Osteoblast (primary cell): Measurements from ENCODE around the gene CAGE1. TPM values are rescaled to one million over a fixed set of nuclear protein-coding genes. Genes with fewer than 3 reads are reported as not detected.

Source experiments
- DNase-seq: peaks from one replicate; pipeline ENCODE4 v3.0.0; 2011; ENCODE audit warnings: low spot score, mixed read lengths; ENCODE audit not compliant: insufficient read length; ENCODE audit errors: missing footprints
- H2AFZ ChIP-seq: 2 replicates; pipeline ENCODE4 v1.6.0; 2011; ENCODE audit warnings: mild to moderate bottlenecking, low read length
- H3K27ac ChIP-seq: 2 replicates; pipeline ENCODE4 v1.5.1; 2011; ENCODE audit warnings: mild to moderate bottlenecking, low read depth, low read length, moderate library complexity
- H3K27me3 ChIP-seq: 2 replicates; pipeline ENCODE4 v1.6.0; 2012; ENCODE audit warnings: mild to moderate bottlenecking, control low read depth, inconsistent platforms, low read length, moderate library complexity; ENCODE audit not compliant: insufficient read depth
- H3K36me3 ChIP-seq: 2 replicates; pipeline ENCODE4 v1.5.1; 2011; ENCODE audit warnings: mild to moderate bottlenecking, low read length, control low read depth, moderate library complexity; ENCODE audit not compliant: insufficient read depth
- H3K4me1 ChIP-seq: 2 replicates; pipeline ENCODE4 v1.5.1; 2011; ENCODE audit warnings: mild to moderate bottlenecking, low read length, control low read depth, moderate library complexity; ENCODE audit not compliant: insufficient read depth
- H3K4me2 ChIP-seq: 2 replicates; pipeline ENCODE4 v1.6.0; 2011; ENCODE audit warnings: mild to moderate bottlenecking, low read length; ENCODE audit not compliant: insufficient read depth
- H3K4me3 ChIP-seq: fragments of 200-600 bp; sonication (generic); 3 replicates; pipeline ENCODE4 v1.5.1; 2012; ENCODE audit warnings: mild to moderate bottlenecking, low read length, inconsistent platforms; ENCODE audit not compliant: insufficient read depth
- H3K79me2 ChIP-seq: 2 replicates; pipeline ENCODE4 v1.6.0; 2012; ENCODE audit warnings: mild to moderate bottlenecking, low read length, control low read depth, inconsistent platforms; ENCODE audit not compliant: insufficient read depth
- H3K9me3 ChIP-seq: 2 replicates; pipeline ENCODE4 v1.5.1; 2011; ENCODE audit warnings: low read depth, low read length, control low read depth
- H4K20me1 ChIP-seq: 2 replicates; pipeline ENCODE4 v1.6.0; 2012; ENCODE audit warnings: mild to moderate bottlenecking, low read length, control low read depth; ENCODE audit not compliant: insufficient read depth
- total RNA-seq: library from RNA; depleted of rRNA; stranded (reverse); fragments of >200 nt; gene quantifications from 2 replicates; pipeline ENCODE4 v1.2.3, GENCODE V29; 2012
- TF ChIP-seq, protein P1 (sequence below): IDR thresholded peaks from 2 replicates; pipeline ENCODE4 v1.5.1; 2011; ENCODE audit warnings: mild to moderate bottlenecking, low read depth, low read length, moderate library complexity; ENCODE audit errors: extremely low read depth

The CAGE1 gene
- total RNA-seq, 1 donor = under 0.01 TPM

DNA sequence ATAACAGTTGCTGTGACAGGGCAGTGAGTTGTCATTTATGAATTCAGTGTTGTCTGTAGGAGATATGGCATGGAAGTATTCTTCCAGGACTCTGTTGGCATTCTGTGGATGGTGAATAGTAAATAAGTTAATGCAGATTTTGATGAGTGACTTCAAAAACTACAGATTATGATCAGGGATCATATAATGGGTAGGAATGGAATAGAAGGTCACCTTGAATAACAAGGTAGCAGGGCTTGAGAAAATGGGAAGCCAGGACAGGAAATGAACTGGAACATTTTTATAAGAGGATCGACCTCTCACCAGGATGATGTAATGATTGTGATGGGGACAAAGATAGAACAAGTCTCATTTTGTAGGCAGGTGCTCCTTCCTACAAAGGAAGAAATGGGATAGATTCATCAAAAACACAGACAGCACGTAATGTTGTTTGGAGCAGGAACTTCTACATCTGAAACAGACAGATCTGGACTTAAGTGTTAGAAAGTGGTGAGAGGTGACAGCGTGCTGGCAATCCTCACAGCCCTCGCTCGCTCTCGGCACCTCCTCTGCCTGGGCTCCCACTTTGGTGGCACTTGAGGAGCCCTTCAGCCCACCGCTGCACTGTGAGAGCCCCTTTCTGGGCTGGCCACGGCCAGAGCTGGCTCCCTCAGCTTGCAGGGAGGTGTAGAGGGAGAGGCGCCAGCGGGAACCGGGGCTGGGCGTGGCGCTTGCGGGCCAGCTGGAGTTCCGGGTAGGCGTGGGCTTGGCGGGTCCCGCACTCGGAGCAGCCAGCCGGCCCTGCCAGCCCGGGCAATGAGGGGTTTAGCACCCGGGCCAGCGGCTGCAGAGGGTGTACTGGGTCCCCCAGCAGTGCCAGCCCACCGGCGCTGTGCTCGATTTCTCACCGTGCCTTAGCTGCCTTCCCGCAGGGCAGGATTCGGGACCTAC is 45.7 kb downstream of the CAGE1 start:
- Histone ChIP-seq H3K27ac (no peak overlapping the region), H4K20me1 (no peaks in the 10 kb centered on the region), H3K4me1 (no peaks in the 10 kb centered on the region), H3K27me3 (no peaks in the 10 kb centered on the region), H3K9me3 (no peaks in the 10 kb centered on the region), H2AFZ (no peak overlapping the region), H3K79me2 (no peaks in the 10 kb centered on the region), H3K36me3 (no peaks in the 10 kb centered on the region), H3K4me2 (no peak overlapping the region), H3K4me3 (no peak overlapping the region)
- TF ChIP-seq, protein P1, sequence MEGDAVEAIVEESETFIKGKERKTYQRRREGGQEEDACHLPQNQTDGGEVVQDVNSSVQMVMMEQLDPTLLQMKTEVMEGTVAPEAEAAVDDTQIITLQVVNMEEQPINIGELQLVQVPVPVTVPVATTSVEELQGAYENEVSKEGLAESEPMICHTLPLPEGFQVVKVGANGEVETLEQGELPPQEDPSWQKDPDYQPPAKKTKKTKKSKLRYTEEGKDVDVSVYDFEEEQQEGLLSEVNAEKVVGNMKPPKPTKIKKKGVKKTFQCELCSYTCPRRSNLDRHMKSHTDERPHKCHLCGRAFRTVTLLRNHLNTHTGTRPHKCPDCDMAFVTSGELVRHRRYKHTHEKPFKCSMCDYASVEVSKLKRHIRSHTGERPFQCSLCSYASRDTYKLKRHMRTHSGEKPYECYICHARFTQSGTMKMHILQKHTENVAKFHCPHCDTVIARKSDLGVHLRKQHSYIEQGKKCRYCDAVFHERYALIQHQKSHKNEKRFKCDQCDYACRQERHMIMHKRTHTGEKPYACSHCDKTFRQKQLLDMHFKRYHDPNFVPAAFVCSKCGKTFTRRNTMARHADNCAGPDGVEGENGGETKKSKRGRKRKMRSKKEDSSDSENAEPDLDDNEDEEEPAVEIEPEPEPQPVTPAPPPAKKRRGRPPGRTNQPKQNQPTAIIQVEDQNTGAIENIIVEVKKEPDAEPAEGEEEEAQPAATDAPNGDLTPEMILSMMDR = no peak
- DNase-seq = no peak

- Histone ChIP-seq H3K27ac (no peak overlapping the region), H3K9me3 (no peaks in the 10 kb centered on the region), H3K79me2 (no peaks in the 10 kb centered on the region), H4K20me1 (no peaks in the 10 kb centered on the region), H3K4me2 (no peak overlapping the region), H3K36me3 (no peaks in the 10 kb centered on the region), H3K4me3 (no peak overlapping the region), H3K4me1 (no peaks in the 10 kb centered on the region), H3K27me3 (peaks cover 4% of the 10 kb centered on the region), H2AFZ (no peak overlapping the region)
- DNase-seq = no peak
- TF ChIP-seq, protein P1 = no peak
These were observed 47.4 kb downstream of the CAGE1 start for GRCh38 chr6:7341989-7342742.

- TF ChIP-seq, protein P1 = no peak
- no peak overlapping the region for H3K4me2 ChIP-seq
These were observed 48.3 kb downstream of the CAGE1 start for GRCh38 chr6:7341271-7341670.

More at GRCh38 chr6:7341271-7341670, 48.3 kb downstream of the CAGE1 start:
- Histone ChIP-seq H4K20me1 (no peaks in the 10 kb centered on the region), H3K9me3 (no peaks in the 10 kb centered on the region), H3K27me3 (peaks cover 4% of the 10 kb centered on the region), H3K27ac (no peak overlapping the region), H2AFZ (no peak overlapping the region), H3K4me1 (no peaks in the 10 kb centered on the region), H3K4me3 (no peak overlapping the region), H3K79me2 (no peaks in the 10 kb centered on the region), H3K36me3 (no peaks in the 10 kb centered on the region)
- no peak for DNase-seq
